ENCODE measurements around the gene OPA1.
A peak's percentile ranks its signal among the peaks of the same experiment; 100 is the strongest.

Gene OPA1

GRCh38 chr3:193708270-193708669 is 115.3 kb downstream of the OPA1 start:
- H2BK120ac ChIP-seq (ENCODE audit: low read depth, low read length): no peak overlapping the region
- no peak overlapping the region for H3K23ac ChIP-seq (ENCODE audit: low read depth, low read length, poor library complexity)
- no peak overlapping the region for H2BK5ac ChIP-seq (ENCODE audit: low read length)
- H3K27ac ChIP-seq (replicated peaks; ENCODE audit: low read length): no peak overlapping the region
- peaks cover 0 to 5% (median 0%) of the 10 kb centered on the region in 3 experiments for H3K27me3 ChIP-seq (ENCODE audit: control insufficient read depth in 3 of 3, insufficient read depth in 3 of 3, low read depth in 1 of 3, low read length in 3 of 3)
- no peak overlapping the region for H2AK5ac ChIP-seq (ENCODE audit: low read depth, low read length)
- no peak overlapping the region for H3K4me2 ChIP-seq (ENCODE audit: insufficient read depth, low read length, poor library complexity, severe bottlenecking)
- no peak overlapping the region for H3K9ac ChIP-seq (ENCODE audit: low read depth, low read length, poor library complexity)
- H2AFZ ChIP-seq (ENCODE audit: low read length): no peak overlapping the region
- no peak overlapping the region for H3K4me3 ChIP-seq (ENCODE audit: low read length in 2 of 2)
- H3K14ac ChIP-seq (ENCODE audit: low read length): no peak overlapping the region
- H4K91ac ChIP-seq (ENCODE audit: low read depth, low read length, poor library complexity): no peak overlapping the region
- WGBS, 2 donors (ENCODE audit: extremely low coverage in 2 of 2, insufficient read length in 2 of 2, insufficient replicate concordance in 1 of 2): no CpG with 5 or more reads among the region's 3 CpGs
- H3K18ac ChIP-seq (ENCODE audit: low read length): no peak overlapping the region
- H2BK12ac ChIP-seq (ENCODE audit: low read length): peak overlapping the region; percentile 12
- peaks cover 27 to 41% of the 10 kb centered on the region in 2 donors for H3K4me1 ChIP-seq (ENCODE audit: control insufficient read depth in 2 of 2, insufficient read depth in 1 of 2, low read depth in 1 of 2, low read length in 2 of 2)
- H3K36me3 ChIP-seq (replicated peaks in 1 of 2; ENCODE audit: control insufficient read depth in 2 of 2, insufficient read depth in 2 of 2, low read length in 2 of 2): no peaks in the 10 kb centered on the region
- no peaks in the 10 kb centered on the region for H3K79me1 ChIP-seq (ENCODE audit: low read depth, low read length)
- DNase-seq (ENCODE audit: low spot score): no peak
- H2BK15ac ChIP-seq (ENCODE audit: low read length): no peak overlapping the region
- no peak overlapping the region for H3K4ac ChIP-seq (ENCODE audit: low read length)
- H3K9me3 ChIP-seq (replicated peaks in 1 of 2; ENCODE audit: control insufficient read depth in 2 of 2, insufficient read depth in 1 of 2, low read depth in 1 of 2, low read length in 2 of 2): peaks cover 0 to 4% of the 10 kb centered on the region in 2 donors
- H4K8ac ChIP-seq (ENCODE audit: low read depth, low read length): no peak overlapping the region

GRCh38 chr3:193710286-193711165 is 117.5 kb downstream of the OPA1 start:
- no peaks in the 10 kb centered on the region for H3K27me3 ChIP-seq (ENCODE audit: control insufficient read depth in 3 of 3, insufficient read depth in 3 of 3, low read depth in 1 of 3, low read length in 3 of 3)
- no peak overlapping the region for H2BK12ac ChIP-seq (ENCODE audit: low read length)
- H3K4me1 ChIP-seq (ENCODE audit: control insufficient read depth in 2 of 2, insufficient read depth in 1 of 2, low read depth in 1 of 2, low read length in 2 of 2): peaks cover 23 to 33% of the 10 kb centered on the region in 2 donors
- H2AK5ac ChIP-seq (ENCODE audit: low read depth, low read length): no peak overlapping the region
- H4K8ac ChIP-seq (ENCODE audit: low read depth, low read length): no peak overlapping the region
- H4K91ac ChIP-seq (ENCODE audit: low read depth, low read length, poor library complexity): no peak overlapping the region
- no peak for DNase-seq (ENCODE audit: low spot score)
- H3K23ac ChIP-seq (ENCODE audit: low read depth, low read length, poor library complexity): no peak overlapping the region
- H2BK15ac ChIP-seq (ENCODE audit: low read length): no peak overlapping the region
- no peak overlapping the region for H2BK120ac ChIP-seq (ENCODE audit: low read depth, low read length)
- H3K27ac ChIP-seq (replicated peaks; ENCODE audit: low read length): peak overlapping the region; percentile 89
- WGBS, 2 donors (ENCODE audit: extremely low coverage in 2 of 2, insufficient read length in 2 of 2, insufficient replicate concordance in 1 of 2): no CpG with 5 or more reads among the region's 18 CpGs
- no peak overlapping the region for H3K4ac ChIP-seq (ENCODE audit: low read length)
- H3K79me1 ChIP-seq (ENCODE audit: low read depth, low read length): no peaks in the 10 kb centered on the region
- H3K9ac ChIP-seq (ENCODE audit: low read depth, low read length, poor library complexity): no peak overlapping the region
- H2AFZ ChIP-seq (ENCODE audit: low read length): no peak overlapping the region
- no peaks in the 10 kb centered on the region for H3K36me3 ChIP-seq (replicated peaks in 1 of 2; ENCODE audit: control insufficient read depth in 2 of 2, insufficient read depth in 2 of 2, low read length in 2 of 2)
- peak overlapping the region; percentile 11 for H3K4me2 ChIP-seq (ENCODE audit: insufficient read depth, low read length, poor library complexity, severe bottlenecking)
- H3K18ac ChIP-seq (ENCODE audit: low read length): peak overlapping the region; percentile 9
- H3K4me3 ChIP-seq (ENCODE audit: low read length in 2 of 2): no peak overlapping the region
- H3K14ac ChIP-seq (ENCODE audit: low read length): no peak overlapping the region
- peaks cover 10 to 24% of the 10 kb centered on the region in 2 donors for H3K9me3 ChIP-seq (replicated peaks in 1 of 2; ENCODE audit: control insufficient read depth in 2 of 2, insufficient read depth in 1 of 2, low read depth in 1 of 2, low read length in 2 of 2)
- H2BK5ac ChIP-seq (ENCODE audit: low read length): no peak overlapping the region

- no peak overlapping the region for H3K9ac ChIP-seq (ENCODE audit: low read depth, low read length, poor library complexity)
- peak overlapping the region; percentile 91 for H3K18ac ChIP-seq (ENCODE audit: low read length)
- H2BK12ac ChIP-seq (ENCODE audit: low read length): no peak overlapping the region
- H2AFZ ChIP-seq (ENCODE audit: low read length): no peak overlapping the region
- H3K23ac ChIP-seq (ENCODE audit: low read depth, low read length, poor library complexity): no peak overlapping the region
- H3K4me2 ChIP-seq (ENCODE audit: insufficient read depth, low read length, poor library complexity, severe bottlenecking): peak overlapping the region; percentile 44
- H4K8ac ChIP-seq (ENCODE audit: low read depth, low read length): no peak overlapping the region
- no peak overlapping the region for H2BK5ac ChIP-seq (ENCODE audit: low read length)
- peaks cover 14 to 30% of the 10 kb centered on the region in 2 donors for H3K9me3 ChIP-seq (replicated peaks in 1 of 2; ENCODE audit: control insufficient read depth in 2 of 2, insufficient read depth in 1 of 2, low read depth in 1 of 2, low read length in 2 of 2)
- H2BK15ac ChIP-seq (ENCODE audit: low read length): no peak overlapping the region
- H3K14ac ChIP-seq (ENCODE audit: low read length): no peak overlapping the region
- H3K4ac ChIP-seq (ENCODE audit: low read length): no peak overlapping the region
- whole genome bisulfite sequencing, 2 donors (ENCODE audit: extremely low coverage in 2 of 2, insufficient read length in 2 of 2, insufficient replicate concordance in 1 of 2): no CpG with 5 or more reads among the region's 8 CpGs
- H4K91ac ChIP-seq (ENCODE audit: low read depth, low read length, poor library complexity): peak overlapping the region; percentile 42
- no peaks in the 10 kb centered on the region for H3K79me1 ChIP-seq (ENCODE audit: low read depth, low read length)
- no peaks in the 10 kb centered on the region for H3K36me3 ChIP-seq (replicated peaks in 1 of 2; ENCODE audit: control insufficient read depth in 2 of 2, insufficient read depth in 2 of 2, low read length in 2 of 2)
- no peaks in the 10 kb centered on the region for H3K27me3 ChIP-seq (ENCODE audit: control insufficient read depth in 3 of 3, insufficient read depth in 3 of 3, low read depth in 1 of 3, low read length in 3 of 3)
- peak overlapping the region; percentile 94 for H3K27ac ChIP-seq (replicated peaks; ENCODE audit: low read length)
- no peak overlapping the region for H2AK5ac ChIP-seq (ENCODE audit: low read depth, low read length)
- peaks cover 23 to 33% of the 10 kb centered on the region in 2 donors for H3K4me1 ChIP-seq (ENCODE audit: control insufficient read depth in 2 of 2, insufficient read depth in 1 of 2, low read depth in 1 of 2, low read length in 2 of 2)
- H3K4me3 ChIP-seq (ENCODE audit: low read length in 2 of 2): no peak overlapping the region
- no peak overlapping the region for H2BK120ac ChIP-seq (ENCODE audit: low read depth, low read length)
- peak; percentile 93 for DNase-seq (ENCODE audit: low spot score)
These were observed 118.1 kb downstream of the OPA1 start for GRCh38 chr3:193711166-193711485.

DNA sequence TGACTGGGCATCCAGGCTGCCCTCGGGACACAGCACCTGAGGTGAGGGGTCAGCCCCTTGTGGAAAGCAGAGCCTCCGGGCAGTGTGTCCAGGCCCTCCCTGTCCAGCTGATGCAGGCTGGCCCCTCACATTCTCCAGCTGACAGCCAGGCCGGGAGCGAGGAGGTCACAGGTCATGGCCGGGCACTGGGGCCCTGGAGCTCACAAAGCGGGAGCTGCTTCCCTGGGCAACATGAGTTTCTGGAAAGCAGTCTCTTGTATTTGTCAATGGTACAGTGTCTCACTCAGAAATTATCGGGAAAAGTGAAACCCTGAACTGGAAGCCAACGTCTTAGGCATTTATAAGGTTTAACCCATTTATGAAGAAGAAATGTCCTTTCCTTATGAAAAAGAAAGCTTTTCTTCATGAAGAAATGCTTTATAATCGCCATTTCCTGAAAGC is 118.5 kb downstream of the OPA1 start:
- H3K14ac ChIP-seq (ENCODE audit: low read length): no peak overlapping the region
- peaks cover 16 to 34% of the 10 kb centered on the region in 2 donors for H3K9me3 ChIP-seq (replicated peaks in 1 of 2; ENCODE audit: control insufficient read depth in 2 of 2, insufficient read depth in 1 of 2, low read depth in 1 of 2, low read length in 2 of 2)
- H2BK12ac ChIP-seq (ENCODE audit: low read length): no peak overlapping the region
- H2BK15ac ChIP-seq (ENCODE audit: low read length): no peak overlapping the region
- H2BK5ac ChIP-seq (ENCODE audit: low read length): no peak overlapping the region
- H3K79me1 ChIP-seq (ENCODE audit: low read depth, low read length): no peaks in the 10 kb centered on the region
- H4K8ac ChIP-seq (ENCODE audit: low read depth, low read length): no peak overlapping the region
- peak overlapping the region; percentile 44 for H3K4me2 ChIP-seq (ENCODE audit: insufficient read depth, low read length, poor library complexity, severe bottlenecking)
- no peak overlapping the region for H2AK5ac ChIP-seq (ENCODE audit: low read depth, low read length)
- no peak overlapping the region for H3K4me3 ChIP-seq (ENCODE audit: low read length in 2 of 2)
- no peak overlapping the region for H3K23ac ChIP-seq (ENCODE audit: low read depth, low read length, poor library complexity)
- H3K4ac ChIP-seq (ENCODE audit: low read length): no peak overlapping the region
- H2BK120ac ChIP-seq (ENCODE audit: low read depth, low read length): no peak overlapping the region
- H2AFZ ChIP-seq (ENCODE audit: low read length): no peak overlapping the region
- H4K91ac ChIP-seq (ENCODE audit: low read depth, low read length, poor library complexity): peak overlapping the region; percentile 42
- peaks cover 23 to 33% of the 10 kb centered on the region in 2 donors for H3K4me1 ChIP-seq (ENCODE audit: control insufficient read depth in 2 of 2, insufficient read depth in 1 of 2, low read depth in 1 of 2, low read length in 2 of 2)
- no peaks in the 10 kb centered on the region for H3K27me3 ChIP-seq (ENCODE audit: control insufficient read depth in 3 of 3, insufficient read depth in 3 of 3, low read depth in 1 of 3, low read length in 3 of 3)
- H3K18ac ChIP-seq (ENCODE audit: low read length): peak overlapping the region; percentile 91
- no peak overlapping the region for H3K9ac ChIP-seq (ENCODE audit: low read depth, low read length, poor library complexity)
- DNase-seq (ENCODE audit: low spot score): no peak
- no peaks in the 10 kb centered on the region for H3K36me3 ChIP-seq (replicated peaks in 1 of 2; ENCODE audit: control insufficient read depth in 2 of 2, insufficient read depth in 2 of 2, low read length in 2 of 2)
- WGBS, 2 donors (ENCODE audit: extremely low coverage in 2 of 2, insufficient read length in 2 of 2, insufficient replicate concordance in 1 of 2): no CpG with 5 or more reads among the region's 9 CpGs
- peak overlapping the region; percentile 94 for H3K27ac ChIP-seq (replicated peaks; ENCODE audit: low read length)
